HG03097 (cell line): ENCODE measurements around the gene RAB9A.
A peak's percentile ranks its signal among the peaks of the same experiment; 100 is the strongest.

Experiments
- ATAC-seq: cut with Tn5 transposase; IDR thresholded peaks from one replicate; pipeline ENCODE4 v1.9.1; 2021; ENCODE audit not compliant: unreplicated experiment, low FRiP score

RAB9A gene

DNA sequence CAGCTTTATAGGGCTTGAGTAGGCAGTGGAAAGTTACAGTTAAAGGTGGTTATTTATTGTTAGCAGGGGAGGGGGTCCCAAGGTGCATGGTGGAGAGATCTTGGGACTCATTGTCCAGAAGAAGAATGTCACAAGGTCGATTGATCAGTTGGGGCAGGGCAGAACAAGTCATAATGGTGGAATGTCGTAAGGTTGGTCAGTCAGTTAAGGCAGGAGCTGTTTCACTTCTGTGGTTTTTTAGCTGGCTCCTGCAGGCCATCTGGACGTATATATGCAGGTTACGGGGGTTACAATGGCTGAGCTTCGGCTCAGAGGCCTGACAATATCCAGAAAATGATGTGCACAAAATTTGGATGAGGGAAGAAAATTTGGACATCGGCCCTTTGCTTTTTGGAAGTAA lies 52.8 kb downstream of the RAB9A start:
- ATAC-seq: no peak

DNA sequence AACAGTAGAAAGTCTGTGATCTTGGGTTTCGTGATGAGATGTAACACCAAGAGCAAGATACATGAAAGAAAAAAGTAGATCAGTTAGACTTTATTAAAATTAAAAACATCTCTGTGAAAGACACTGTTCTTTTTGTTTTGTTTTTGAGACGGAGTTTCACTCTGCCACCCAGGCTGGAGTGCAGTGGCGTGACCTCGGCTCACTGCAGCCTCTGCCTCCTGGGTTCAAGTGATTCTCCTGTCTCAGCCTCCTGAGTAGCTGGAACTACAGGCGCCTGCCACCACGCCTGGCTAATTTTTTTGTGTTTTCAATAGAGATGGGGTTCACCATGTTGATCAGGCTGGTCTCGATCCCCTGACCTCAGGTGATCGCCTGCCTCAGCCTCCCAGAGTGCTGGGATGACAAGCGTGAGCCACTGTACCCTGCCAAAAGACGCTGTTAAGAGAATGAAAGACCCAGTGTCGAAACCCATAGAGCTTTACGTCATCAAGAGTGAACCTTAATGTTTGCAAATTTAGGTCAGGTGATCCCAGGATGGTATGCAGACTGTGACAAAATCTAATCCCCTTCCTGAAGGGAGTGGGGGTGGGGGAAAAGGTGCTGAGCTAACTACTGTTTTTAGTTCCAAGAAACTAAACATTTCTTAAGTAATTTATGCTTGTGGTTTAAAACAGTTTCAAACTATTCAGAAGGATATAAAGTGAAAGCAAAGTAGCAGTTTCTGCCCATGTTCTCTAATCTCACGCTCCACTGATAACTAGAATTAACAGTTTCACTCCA lies 53.7 kb downstream of the RAB9A start:
- ATAC-seq: peak; percentile 89

DNA sequence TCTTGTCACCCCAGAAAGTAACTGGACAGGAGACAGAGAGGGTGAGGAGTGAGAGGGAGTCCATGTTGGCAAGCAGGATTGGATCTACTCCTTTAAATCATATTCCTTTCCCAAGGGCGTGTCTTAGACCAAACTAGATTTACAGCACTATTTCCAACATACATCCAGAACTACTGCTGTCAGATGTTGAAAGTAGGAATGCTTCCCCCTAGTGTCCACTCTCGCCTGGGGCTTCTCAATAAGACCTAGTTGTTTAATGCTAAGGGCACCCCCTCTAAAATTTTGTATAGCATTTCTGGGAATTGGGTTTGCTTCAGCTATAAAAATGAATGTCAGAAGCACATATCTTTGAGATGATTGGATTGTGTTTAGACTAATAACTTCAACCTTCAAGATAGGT lies 58.9 kb downstream of the RAB9A start:
- no peak for ATAC-seq

DNA sequence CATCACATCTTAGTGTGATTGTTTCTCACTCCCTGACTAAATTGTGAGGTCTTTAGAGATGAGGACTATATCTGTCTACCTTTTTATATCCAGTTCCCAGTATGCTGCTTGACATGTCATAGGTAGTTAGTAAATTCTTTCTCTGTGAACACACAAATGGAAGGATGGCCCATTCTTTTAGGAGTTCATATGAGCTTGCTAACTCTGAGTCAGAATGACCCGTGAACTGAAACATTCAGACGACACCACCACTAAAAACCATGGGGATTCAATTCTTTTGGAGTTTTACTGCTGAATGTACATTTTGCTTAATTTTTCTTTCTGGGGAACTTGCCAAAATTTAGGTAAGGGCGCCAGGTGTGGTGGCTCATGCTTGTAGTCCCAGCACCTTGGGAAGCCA lies 59.6 kb downstream of the RAB9A start:
- ATAC-seq: no peak

GRCh38 chrX:13750204-13750603 lies 61.3 kb downstream of the RAB9A start:
- no peak for ATAC-seq

DNA sequence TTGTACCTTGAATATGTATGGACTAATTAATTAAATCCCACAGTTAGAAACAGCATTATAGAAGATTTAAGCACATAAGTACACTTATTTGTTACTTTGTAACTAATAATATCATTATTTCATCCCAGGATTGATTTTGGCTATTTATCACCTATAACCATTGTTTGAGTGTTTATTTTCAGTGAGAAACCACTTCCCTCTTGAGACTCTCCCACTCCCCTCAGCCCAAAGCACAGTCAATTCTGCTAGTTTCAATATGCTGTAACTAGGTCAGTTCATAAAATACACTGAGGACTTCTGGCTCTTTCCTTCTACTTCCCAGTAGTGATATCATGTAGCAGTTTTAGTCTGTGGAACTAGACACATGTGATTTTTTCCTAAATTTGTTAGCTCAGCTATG lies 61.9 kb downstream of the RAB9A start:
- ATAC-seq: no peak

DNA sequence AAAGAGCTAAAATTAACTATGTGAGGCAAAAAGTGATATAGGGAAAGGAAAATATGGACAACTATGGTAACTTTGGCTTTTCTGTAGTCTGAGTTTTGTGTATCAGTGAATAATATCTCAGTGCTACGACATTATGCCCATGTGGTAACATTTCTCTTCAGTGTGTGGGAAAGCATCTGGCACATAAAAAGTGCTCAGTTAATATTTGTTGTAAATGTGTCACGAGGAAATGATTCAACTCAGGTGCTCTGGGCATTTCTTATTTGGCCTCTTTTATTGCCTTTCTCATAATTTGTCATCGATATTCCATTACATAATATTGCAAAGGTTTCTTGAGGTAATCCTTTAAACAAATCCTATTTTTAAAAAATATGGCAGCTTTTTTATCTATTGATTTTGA lies 63.2 kb downstream of the RAB9A start:
- ATAC-seq: no peak

GRCh38 chrX:13752646-13753045 lies 63.7 kb downstream of the RAB9A start:
- ATAC-seq: peak; percentile 64

DNA sequence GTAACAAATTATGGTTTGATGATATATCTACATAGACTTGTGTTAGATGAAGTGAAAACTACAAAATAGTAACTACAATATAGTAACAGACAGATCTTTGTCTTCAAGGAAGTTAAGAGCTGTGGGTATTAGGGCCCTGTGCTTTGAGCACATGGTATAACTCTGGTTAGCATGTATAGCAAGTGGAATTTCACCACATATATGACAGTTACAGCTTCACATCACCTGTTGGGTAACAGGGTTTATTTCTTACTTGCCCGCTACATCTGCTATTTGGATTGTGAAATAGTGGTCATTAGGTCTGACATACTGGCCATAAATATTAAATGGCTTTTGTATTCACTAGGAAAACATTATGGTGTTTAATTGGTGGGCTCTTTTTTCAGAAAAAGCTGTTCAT lies 65.8 kb downstream of the RAB9A start:
- ATAC-seq: no peak

- ATAC-seq: no peak
Measured at GRCh38 chrX:13755254-13755653, 66.3 kb downstream of the RAB9A start.

DNA sequence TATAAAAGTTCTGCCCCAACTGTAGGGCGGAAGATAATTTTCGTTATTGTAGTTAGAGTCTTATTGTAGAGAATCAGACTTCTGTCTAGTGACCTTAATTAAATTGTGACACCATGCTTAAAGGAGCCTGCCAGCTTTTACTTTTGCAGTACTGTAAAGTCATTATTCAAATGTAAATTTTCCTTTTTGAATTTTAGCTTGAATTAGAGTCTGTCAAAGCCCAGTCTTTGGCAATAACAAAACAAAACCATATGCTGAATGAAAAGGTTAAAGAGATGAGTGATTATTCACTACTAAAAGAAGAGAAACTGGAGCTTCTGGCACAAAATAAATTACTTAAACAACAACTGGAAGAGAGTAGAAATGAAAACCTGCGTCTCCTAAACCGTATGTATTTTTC lies 67.5 kb downstream of the RAB9A start:
- no peak for ATAC-seq

- peak; percentile 50 for ATAC-seq
Measured at GRCh38 chrX:13759152-13759718, 70.3 kb downstream of the RAB9A start.
